Hepatocyte (in vitro differentiated cells): ENCODE data around the gene ARID4B. TPM values are rescaled to one million over a fixed set of nuclear protein-coding genes. Genes with fewer than 3 reads are reported as not detected.

Experiments
- DNase-seq: peaks from one replicate; pipeline ENCODE4 v3.0.0-alpha.2; 2016; ENCODE audit warnings: low spot score
- H2AFZ ChIP-seq: fragments of 200-600 bp; sonication (generic); 2 replicates; pipeline ENCODE4 v1.6.0; 2016; ENCODE audit warnings: antibody characterized with exemption, mild to moderate bottlenecking
- H3K27ac ChIP-seq: fragments of 200-600 bp; sonication (generic); 2 replicates; pipeline ENCODE4 v1.5.1; 2016; ENCODE audit warnings: mild to moderate bottlenecking
- H3K27me3 ChIP-seq: fragments of 200-600 bp; sonication (generic); 2 replicates; pipeline ENCODE4 v1.6.1; 2016
- H3K36me3 ChIP-seq: fragments of 200-600 bp; sonication (generic); replicated peaks from 2 replicates; pipeline ENCODE4 v1.5.1; 2016; ENCODE audit warnings: low read depth; ENCODE audit not compliant: insufficient read depth
- H3K4me1 ChIP-seq: fragments of 200-600 bp; sonication (generic); 2 replicates; pipeline ENCODE4 v1.5.1; 2016; ENCODE audit warnings: mild to moderate bottlenecking, moderate library complexity; ENCODE audit not compliant: insufficient read depth
- H3K4me2 ChIP-seq: fragments of 200-600 bp; sonication (generic); 2 replicates; pipeline ENCODE4 v1.6.0; 2016
- H3K4me3 ChIP-seq: fragments of 200-600 bp; sonication (generic); 2 replicates; pipeline ENCODE4 v1.5.1; 2016; ENCODE audit warnings: mild to moderate bottlenecking
- H3K79me2 ChIP-seq: fragments of 200-600 bp; sonication (generic); 2 replicates; pipeline ENCODE4 v1.6.0; 2017; ENCODE audit warnings: mild to moderate bottlenecking
- H3K9me2 ChIP-seq: fragments of 200-600 bp; sonication (generic); replicated peaks from 2 replicates; pipeline ENCODE4 v1.6.0; 2017; ENCODE audit warnings: mild to moderate bottlenecking; ENCODE audit not compliant: insufficient read depth
- H3K9me3 ChIP-seq: fragments of 200-600 bp; sonication (generic); 2 replicates; pipeline ENCODE4 v1.5.1; 2016; ENCODE audit warnings: low read depth, mild to moderate bottlenecking
- H4K20me1 ChIP-seq: fragments of 200-600 bp; sonication (generic); 2 replicates; pipeline ENCODE4 v1.6.0; 2016; ENCODE audit warnings: mild to moderate bottlenecking; ENCODE audit not compliant: insufficient read depth, poor library complexity, severe bottlenecking
- EZH2 ChIP-seq: fragments of 200-600 bp; sonication (generic); IDR thresholded peaks from 2 replicates; pipeline ENCODE4 v1.6.1; 2016; ENCODE audit warnings: antibody characterized with exemption, mild to moderate bottlenecking, borderline replicate concordance
- EZH2phosphoT487 ChIP-seq: fragments of 200-600 bp; sonication (generic); IDR thresholded peaks from one replicate; pipeline ENCODE4 v1.6.1; 2018; ENCODE audit warnings: antibody characterized with exemption, mild to moderate bottlenecking, low read depth, moderate library complexity; ENCODE audit not compliant: unreplicated experiment, severe bottlenecking
- WGBS: methylation state at CpG from one replicate; pipeline ENCODE4 v1.1.6; 2016; ENCODE audit warnings: low lambda C conversion rate; ENCODE audit errors: missing lambda C conversion rate; 5-methylcytosine and 5-hydroxymethylcytosine counted together
- polyA plus RNA-seq: library from polyadenylated mRNA; unstranded; fragments of >200 nt; fragmentation: Nextera tagmentation; extraction: Ambion mirVana; gene quantifications from 2 replicates; pipeline ENCODE4 v1.2.1, GENCODE V29; 2016
- total RNA-seq: library from RNA; depleted of rRNA; stranded (reverse); fragments of >200 nt; gene quantifications from 2 replicates; pipeline ENCODE4 v1.2.3, GENCODE V29; 2014
- TF ChIP-seq, protein P1 (sequence below): fragments of 200-600 bp; sonication (generic); IDR thresholded peaks from 2 replicates; pipeline ENCODE4 v1.5.1; 2016; ENCODE audit warnings: antibody characterized with exemption, mild to moderate bottlenecking; ENCODE audit not compliant: poor library complexity

ARID4B gene
- total and polyA plus RNA-seq, 2 experiments from 2014 or later, result 29.4 to 35.0 TPM

- 55% methylated on average over 6 of the region's 6 CpGs for WGBS
- peaks cover 10% of the 10 kb centered on the region for H3K4me1 ChIP-seq
- DNase-seq, result no peak
- TF ChIP-seq, protein P1, sequence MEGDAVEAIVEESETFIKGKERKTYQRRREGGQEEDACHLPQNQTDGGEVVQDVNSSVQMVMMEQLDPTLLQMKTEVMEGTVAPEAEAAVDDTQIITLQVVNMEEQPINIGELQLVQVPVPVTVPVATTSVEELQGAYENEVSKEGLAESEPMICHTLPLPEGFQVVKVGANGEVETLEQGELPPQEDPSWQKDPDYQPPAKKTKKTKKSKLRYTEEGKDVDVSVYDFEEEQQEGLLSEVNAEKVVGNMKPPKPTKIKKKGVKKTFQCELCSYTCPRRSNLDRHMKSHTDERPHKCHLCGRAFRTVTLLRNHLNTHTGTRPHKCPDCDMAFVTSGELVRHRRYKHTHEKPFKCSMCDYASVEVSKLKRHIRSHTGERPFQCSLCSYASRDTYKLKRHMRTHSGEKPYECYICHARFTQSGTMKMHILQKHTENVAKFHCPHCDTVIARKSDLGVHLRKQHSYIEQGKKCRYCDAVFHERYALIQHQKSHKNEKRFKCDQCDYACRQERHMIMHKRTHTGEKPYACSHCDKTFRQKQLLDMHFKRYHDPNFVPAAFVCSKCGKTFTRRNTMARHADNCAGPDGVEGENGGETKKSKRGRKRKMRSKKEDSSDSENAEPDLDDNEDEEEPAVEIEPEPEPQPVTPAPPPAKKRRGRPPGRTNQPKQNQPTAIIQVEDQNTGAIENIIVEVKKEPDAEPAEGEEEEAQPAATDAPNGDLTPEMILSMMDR, result no peak
- TF ChIP-seq EZH2, result no peak
- TF ChIP-seq EZH2phosphoT487, result no peak
- no peaks in the 10 kb centered on the region for H3K9me2 ChIP-seq
- H3K27ac ChIP-seq, result peak overlapping the region; percentile 43
- no peak overlapping the region for H2AFZ ChIP-seq
- H3K4me3 ChIP-seq, result no peak overlapping the region
- H3K36me3 ChIP-seq, result no peaks in the 10 kb centered on the region
- H4K20me1 ChIP-seq, result peaks cover 82% of the 10 kb centered on the region
- H3K79me2 ChIP-seq, result peaks cover 88% of the 10 kb centered on the region
- H3K27me3 ChIP-seq, result no peaks in the 10 kb centered on the region
- H3K9me3 ChIP-seq, result no peaks in the 10 kb centered on the region
- H3K4me2 ChIP-seq, result no peak overlapping the region
Measured at GRCh38 chr1:235304549-235305451, 23.2 kb downstream of the ARID4B start.

DNA sequence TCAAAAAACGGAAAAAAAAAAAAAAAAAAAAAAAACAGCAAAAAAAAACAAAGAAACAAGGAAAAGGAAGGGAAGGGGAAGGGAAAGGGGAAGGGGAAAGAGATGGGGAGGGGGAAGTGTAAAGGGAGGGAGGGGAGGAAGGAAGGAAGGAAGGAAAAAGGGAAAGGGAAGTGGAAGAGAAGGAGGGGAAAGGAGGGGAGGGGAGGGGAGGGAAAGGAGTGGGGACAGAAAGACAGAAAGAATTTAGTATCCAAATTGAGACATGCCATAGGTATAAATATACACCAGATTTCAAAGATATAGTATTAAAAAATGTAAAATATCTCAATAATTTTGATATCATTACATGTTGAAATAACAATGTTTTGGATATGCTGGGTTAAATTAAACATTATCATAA is 25.8 kb downstream of the ARID4B start:
- no peak for DNase-seq
- H2AFZ ChIP-seq, result no peak overlapping the region
- H3K9me3 ChIP-seq, result no peaks in the 10 kb centered on the region
- H3K4me3 ChIP-seq, result no peak overlapping the region
- peaks cover 100% of the 10 kb centered on the region for H3K79me2 ChIP-seq
- no peaks in the 10 kb centered on the region for H3K36me3 ChIP-seq
- H4K20me1 ChIP-seq, result peaks cover 100% of the 10 kb centered on the region
- H3K4me1 ChIP-seq, result peaks cover 17% of the 10 kb centered on the region
- H3K4me2 ChIP-seq, result no peak overlapping the region
- no peaks in the 10 kb centered on the region for H3K9me2 ChIP-seq
- no peaks in the 10 kb centered on the region for H3K27me3 ChIP-seq
- 86% methylated on average over 1 of the region's 1 CpG for WGBS
- no peak overlapping the region for H3K27ac ChIP-seq
- TF ChIP-seq EZH2phosphoT487 (no peak), EZH2 (no peak)
- TF ChIP-seq, protein P1, result no peak

GRCh38 chr1:235299169-235299858 is 28.7 kb downstream of the ARID4B start:
- H3K4me2 ChIP-seq, result no peak overlapping the region
- no peaks in the 10 kb centered on the region for H3K27me3 ChIP-seq
- H3K9me2 ChIP-seq, result no peaks in the 10 kb centered on the region
- no peaks in the 10 kb centered on the region for H3K9me3 ChIP-seq
- WGBS, result 77% methylated on average over 10 of the region's 10 CpGs
- DNase-seq, result no peak
- H3K79me2 ChIP-seq, result peaks cover 100% of the 10 kb centered on the region
- H2AFZ ChIP-seq, result no peak overlapping the region
- H4K20me1 ChIP-seq, result peaks cover 92% of the 10 kb centered on the region
- no peaks in the 10 kb centered on the region for H3K36me3 ChIP-seq
- H3K27ac ChIP-seq, result no peak overlapping the region
- H3K4me1 ChIP-seq, result peaks cover 6% of the 10 kb centered on the region
- TF ChIP-seq EZH2 (no peak), EZH2phosphoT487 (no peak)
- TF ChIP-seq, protein P1, result no peak
- H3K4me3 ChIP-seq, result no peak overlapping the region
